Measurements from ENCODE around the gene ANKRD9.
"Not testable (repeated sequence)": the region's sequence is repeated elsewhere in the genome, so short reads cannot be mapped to it uniquely, and the experiment has no call there.

ANKRD9 gene

DNA sequence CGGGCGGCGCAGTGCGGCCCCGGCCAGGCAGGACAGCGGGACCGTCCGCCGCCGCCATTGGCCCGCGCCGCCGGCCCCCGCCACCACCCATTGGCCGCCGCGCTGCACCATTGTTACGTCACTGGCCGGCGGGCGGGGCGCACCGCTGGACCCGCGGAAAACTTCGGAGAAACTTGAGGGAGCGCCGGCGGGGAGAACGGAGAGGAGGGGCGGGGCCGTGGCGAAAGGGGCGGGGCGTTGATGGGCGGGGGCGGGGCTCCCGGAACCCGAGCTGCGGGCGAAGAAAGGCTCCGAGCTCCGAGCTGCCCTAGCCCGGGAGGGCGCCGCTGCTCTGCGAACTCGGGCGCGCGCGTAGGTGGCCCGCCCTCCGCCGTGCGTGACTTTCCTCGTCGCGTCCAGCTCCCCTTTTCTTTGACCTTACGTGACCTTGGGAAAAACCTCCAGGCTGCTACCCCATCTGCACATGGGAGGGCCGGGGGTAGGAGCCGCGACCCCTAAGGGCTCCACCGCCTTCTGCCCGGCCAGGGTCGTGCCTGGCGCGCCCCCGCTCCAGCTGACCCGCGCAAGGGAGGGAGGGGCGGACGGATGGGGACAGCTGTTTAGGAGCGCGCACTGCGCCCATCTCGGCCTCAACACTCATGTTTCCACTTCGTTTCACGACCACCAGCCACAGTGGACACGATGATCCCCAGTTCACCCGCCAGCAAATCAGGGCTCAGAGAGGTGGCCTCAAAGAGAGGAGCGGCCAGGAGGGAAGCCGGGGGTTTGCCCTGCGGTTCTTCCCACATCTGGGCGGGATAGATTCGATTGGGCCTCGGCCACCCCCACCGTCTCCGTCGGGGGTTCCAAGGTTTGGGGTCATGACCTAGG is at the start of gene ANKRD9:
Gene ANKRD9 (minus strand): TSS at position 31 of the 870 bp plus-strand sequence. CDS start 1,887 bp downstream, outside the sequence.
- H3K9me3 Mint-ChIP-seq: no peaks in the 10 kb centered on the region
- peak within 1 kb of the TSS; percentile 81 for H3K4me3 Mint-ChIP-seq
- no peak within 1 kb of the TSS for H3K27ac Mint-ChIP-seq
- H3K4me1 Mint-ChIP-seq (ENCODE audit: low read depth): peaks cover 16% of the 10 kb centered on the region
- H3K27me3 Mint-ChIP-seq: no peaks in the 10 kb centered on the region
- H3K36me3 Mint-ChIP-seq (ENCODE audit: low read depth): peaks cover 5% of the 10 kb centered on the region

- no peaks in the 10 kb centered on the region for H3K9me3 Mint-ChIP-seq
- no peak overlapping the region for H3K4me3 Mint-ChIP-seq
- H3K4me1 Mint-ChIP-seq (ENCODE audit: low read depth): no peaks in the 10 kb centered on the region
- H3K36me3 Mint-ChIP-seq (ENCODE audit: low read depth): no peaks in the 10 kb centered on the region
- no peak overlapping the region for H3K27ac Mint-ChIP-seq
- no peaks in the 10 kb centered on the region for H3K27me3 Mint-ChIP-seq
These were observed 49.0 kb upstream of the ANKRD9 start for GRCh38 chr14:102558556-102558955.

DNA sequence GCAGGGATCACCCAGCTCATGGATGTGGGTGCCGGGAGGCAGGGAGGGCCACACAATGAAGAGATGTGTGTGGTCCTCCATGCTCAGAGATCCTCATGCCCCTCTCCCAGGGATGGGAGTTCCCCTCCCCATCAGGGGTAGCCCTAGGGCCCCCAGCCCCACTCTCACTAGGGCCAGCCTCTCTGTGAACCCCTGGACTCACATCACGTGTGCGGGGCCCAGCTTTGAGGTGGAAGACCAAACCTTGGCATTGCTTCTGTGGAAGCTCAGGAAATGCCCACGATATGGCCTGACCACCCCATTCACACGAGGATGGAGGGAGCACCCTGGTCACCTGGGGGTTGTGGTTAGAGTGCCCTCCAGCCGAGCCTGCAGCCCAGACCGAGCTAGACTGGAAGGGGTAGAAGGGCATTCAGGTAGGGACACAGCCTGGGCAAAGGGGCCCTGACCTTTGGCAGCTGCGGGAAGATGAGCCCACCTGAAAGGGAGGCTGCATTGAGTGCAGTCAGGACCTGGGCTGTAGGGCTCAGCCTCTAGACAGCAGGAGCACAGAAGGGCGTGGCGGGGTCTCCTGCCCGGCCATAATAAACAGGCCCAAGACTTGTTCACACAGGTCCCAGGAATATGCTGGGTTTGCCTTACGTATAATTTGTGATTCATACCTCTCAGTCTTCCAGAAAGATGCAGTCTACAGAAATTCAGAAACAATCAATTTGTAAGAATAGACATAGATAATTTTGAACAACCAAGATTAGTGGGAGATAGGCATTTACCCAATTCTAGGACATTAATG is 48.1 kb upstream of the ANKRD9 start:
- no peaks in the 10 kb centered on the region for H3K9me3 Mint-ChIP-seq
- H3K36me3 Mint-ChIP-seq (ENCODE audit: low read depth): no peaks in the 10 kb centered on the region
- no peak overlapping the region for H3K27ac Mint-ChIP-seq

GRCh38 chr14:102556098-102556677 is 46.6 kb upstream of the ANKRD9 start:
- Mint-ChIP-seq H3K9me3 (no peaks in the 10 kb centered on the region), H3K27me3 (no peaks in the 10 kb centered on the region), H3K4me3 (no peak overlapping the region), H3K4me1 (ENCODE audit: low read depth) (no peaks in the 10 kb centered on the region), H3K36me3 (ENCODE audit: low read depth) (no peaks in the 10 kb centered on the region), H3K27ac (no peak overlapping the region)

More for the DNA sequence above, 48.1 kb upstream of the ANKRD9 start:
- Mint-ChIP-seq H3K4me3 (no peak overlapping the region), H3K27me3 (no peaks in the 10 kb centered on the region), H3K4me1 (ENCODE audit: low read depth) (no peaks in the 10 kb centered on the region)

DNA sequence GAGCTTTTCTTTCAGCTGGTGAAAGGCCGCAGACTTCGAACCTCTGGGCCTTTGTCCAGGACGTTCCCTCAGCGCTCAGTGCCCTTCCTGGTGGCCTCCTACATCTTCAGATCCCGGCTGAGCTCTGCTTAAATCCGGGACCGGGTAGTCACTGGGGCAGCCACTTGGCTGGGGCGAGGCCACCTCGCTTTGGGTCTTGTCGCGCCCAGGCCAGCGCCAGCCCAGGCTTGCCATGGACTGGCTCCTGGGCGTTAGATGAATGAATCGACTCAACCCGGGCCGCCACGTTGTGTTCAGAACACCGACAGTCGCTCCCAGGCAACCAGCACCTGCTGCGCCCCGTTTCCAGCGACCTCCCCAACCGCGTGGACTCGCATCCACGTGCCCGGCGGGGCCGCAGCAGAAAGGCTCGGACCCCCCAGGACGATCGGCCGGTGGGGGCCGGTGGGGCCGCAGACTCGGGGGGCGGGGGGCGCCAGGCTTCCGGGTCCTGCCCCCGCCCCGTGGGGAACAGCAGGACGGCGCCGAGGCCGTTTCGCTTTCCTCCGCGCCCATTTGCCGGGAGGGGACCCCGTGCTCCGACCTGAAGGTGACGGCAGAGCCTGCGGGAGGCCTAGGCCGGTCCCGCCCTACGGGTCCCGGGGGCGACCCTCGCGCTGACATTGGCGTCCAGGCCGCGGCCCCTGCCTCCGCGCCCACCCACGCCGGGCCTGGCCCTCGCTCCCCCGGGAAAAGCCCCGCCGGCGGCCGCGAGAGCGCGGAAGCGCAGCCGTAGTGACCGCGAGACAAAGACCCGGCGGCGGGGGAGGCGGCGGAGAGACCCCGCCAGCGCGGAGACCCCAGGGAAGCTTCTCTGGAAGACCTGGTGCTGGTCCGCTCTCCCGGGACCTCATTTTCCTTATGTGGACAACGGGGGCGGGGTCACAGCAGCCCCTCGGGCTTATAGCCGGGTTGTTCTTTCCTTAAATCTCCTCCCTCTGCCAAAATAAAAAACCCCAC is 45.5 kb upstream of the ANKRD9 start:
- H3K27ac Mint-ChIP-seq: peak overlapping the region; percentile 67
- H3K27me3 Mint-ChIP-seq: peaks cover 2% of the 10 kb centered on the region
- no peaks in the 10 kb centered on the region for H3K36me3 Mint-ChIP-seq (ENCODE audit: low read depth)
- H3K4me1 Mint-ChIP-seq (ENCODE audit: low read depth): no peaks in the 10 kb centered on the region
- no peaks in the 10 kb centered on the region for H3K9me3 Mint-ChIP-seq
- peak overlapping the region; percentile 54 for H3K4me3 Mint-ChIP-seq

DNA sequence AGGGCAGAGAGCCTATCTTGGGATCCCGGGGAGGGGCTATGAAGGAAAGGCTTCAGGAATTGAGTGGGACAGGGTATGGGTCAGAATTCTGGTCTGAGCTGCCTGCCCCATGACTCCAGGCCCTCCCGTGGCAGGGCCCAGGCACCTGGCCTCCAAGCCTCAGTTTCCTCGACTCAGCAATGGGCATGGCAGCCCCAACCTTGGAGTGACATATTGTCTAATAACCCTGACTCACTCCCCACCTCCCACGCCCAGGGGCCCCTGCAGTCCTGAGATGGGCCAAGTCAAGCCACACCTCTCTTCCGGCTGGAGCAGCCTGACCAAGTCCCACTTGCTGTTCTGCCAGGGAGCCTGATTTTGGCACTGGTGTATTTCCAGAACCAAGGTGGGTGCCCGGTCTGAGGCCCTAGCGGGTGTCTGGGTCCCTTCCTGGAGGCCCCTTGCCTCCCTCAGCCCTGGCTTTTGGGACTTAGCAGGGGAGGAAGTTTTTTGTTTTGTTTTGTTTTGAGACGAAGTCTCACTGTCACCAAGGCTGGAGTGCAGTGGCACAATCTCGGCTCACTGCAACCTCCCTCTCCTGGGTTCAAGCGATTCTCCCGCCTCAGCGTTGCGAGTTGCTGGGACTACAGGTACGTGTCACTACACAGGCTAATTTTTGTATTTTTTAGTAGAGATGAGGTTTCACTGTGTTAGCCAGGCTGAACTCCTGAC is 42.6 kb upstream of the ANKRD9 start:
- no peaks in the 10 kb centered on the region for H3K9me3 Mint-ChIP-seq
- no peak overlapping the region for H3K4me3 Mint-ChIP-seq
- no peak overlapping the region for H3K27ac Mint-ChIP-seq
- no peaks in the 10 kb centered on the region for H3K4me1 Mint-ChIP-seq (ENCODE audit: low read depth)
- no peaks in the 10 kb centered on the region for H3K36me3 Mint-ChIP-seq (ENCODE audit: low read depth)
- H3K27me3 Mint-ChIP-seq: peaks cover 20% of the 10 kb centered on the region

DNA sequence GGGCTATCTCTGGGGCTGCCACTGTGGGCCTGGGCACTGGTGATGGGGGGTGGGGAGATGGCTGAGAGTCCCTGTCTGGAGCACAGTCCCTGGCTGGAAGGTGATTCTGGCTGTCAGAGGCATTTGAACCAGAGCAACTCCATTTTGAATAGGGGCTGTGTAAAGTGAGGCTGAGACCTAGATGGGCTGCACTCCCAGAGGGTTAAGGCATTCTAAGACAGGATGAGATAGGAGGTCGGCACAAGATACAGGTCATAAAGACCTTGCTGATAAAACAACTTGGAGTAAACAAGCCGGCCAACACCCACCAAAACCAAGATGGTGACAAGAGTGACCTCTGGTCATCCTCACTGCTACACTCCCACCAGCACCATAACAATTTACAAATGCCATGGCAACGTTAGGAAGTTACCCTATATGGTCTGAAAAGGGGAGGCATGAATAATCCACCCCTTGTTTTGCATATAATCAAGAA is 41.4 kb upstream of the ANKRD9 start:
- not testable (repeated sequence) for H3K4me3 Mint-ChIP-seq; H3K4me1 Mint-ChIP-seq (ENCODE audit: low read depth); H3K9me3 Mint-ChIP-seq; H3K27ac Mint-ChIP-seq; H3K36me3 Mint-ChIP-seq (ENCODE audit: low read depth)
- peaks cover 26% of the 10 kb centered on the region for H3K27me3 Mint-ChIP-seq

GRCh38 chr14:102548616-102549240 is 39.2 kb upstream of the ANKRD9 start:
- Mint-ChIP-seq H3K36me3 (ENCODE audit: low read depth) (no peaks in the 10 kb centered on the region), H3K27ac (no peak overlapping the region), H3K4me1 (ENCODE audit: low read depth) (no peaks in the 10 kb centered on the region), H3K9me3 (no peaks in the 10 kb centered on the region), H3K4me3 (no peak overlapping the region), H3K27me3 (peaks cover 42% of the 10 kb centered on the region)

- Mint-ChIP-seq H3K9me3 (no peaks in the 10 kb centered on the region), H3K27me3 (peaks cover 46% of the 10 kb centered on the region), H3K4me1 (ENCODE audit: low read depth) (no peaks in the 10 kb centered on the region), H3K4me3 (peak overlapping the region; percentile 30), H3K27ac (no peak overlapping the region), H3K36me3 (ENCODE audit: low read depth) (no peaks in the 10 kb centered on the region)
These were observed 36.1 kb upstream of the ANKRD9 start for GRCh38 chr14:102545461-102546265.

DNA sequence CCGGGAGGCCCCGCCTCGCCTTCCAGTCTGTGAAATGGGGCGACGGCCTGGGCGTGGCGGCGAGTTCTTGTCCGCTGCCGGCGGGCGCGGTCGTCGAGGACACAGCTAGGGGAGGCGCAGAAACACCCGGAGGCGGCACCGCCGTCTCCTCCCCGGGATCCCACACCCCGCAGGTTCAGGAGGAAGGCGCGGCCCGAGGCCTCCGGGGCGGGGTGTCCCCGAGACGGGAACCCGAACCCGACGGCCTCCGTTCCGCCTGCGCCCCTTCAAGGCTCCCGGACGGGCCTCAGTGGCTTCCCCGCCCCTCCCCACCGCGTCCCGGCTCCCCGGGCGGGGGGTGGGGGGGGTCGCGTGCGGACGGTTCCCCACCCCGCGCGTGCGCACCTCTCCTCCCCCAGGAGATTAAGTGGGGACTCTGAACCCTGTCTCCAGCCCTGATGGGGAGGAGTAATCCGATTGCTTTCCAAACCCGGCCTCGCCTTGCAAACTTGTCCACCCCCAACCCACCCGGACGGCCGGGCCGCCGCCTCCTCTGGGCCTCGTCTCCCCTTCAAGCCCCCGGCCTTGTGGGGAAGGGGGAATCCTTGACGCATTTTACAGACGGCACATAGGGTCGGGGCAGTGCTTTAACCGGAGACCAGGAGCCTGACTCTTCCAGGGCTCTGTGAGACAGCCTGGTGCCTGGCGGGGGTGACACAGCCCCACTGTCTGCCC is 35.3 kb upstream of the ANKRD9 start:
- Mint-ChIP-seq H3K27ac (no peak overlapping the region), H3K4me3 (peak overlapping the region; percentile 30), H3K36me3 (ENCODE audit: low read depth) (no peaks in the 10 kb centered on the region), H3K9me3 (no peaks in the 10 kb centered on the region), H3K27me3 (peaks cover 42% of the 10 kb centered on the region), H3K4me1 (ENCODE audit: low read depth) (no peaks in the 10 kb centered on the region)

DNA sequence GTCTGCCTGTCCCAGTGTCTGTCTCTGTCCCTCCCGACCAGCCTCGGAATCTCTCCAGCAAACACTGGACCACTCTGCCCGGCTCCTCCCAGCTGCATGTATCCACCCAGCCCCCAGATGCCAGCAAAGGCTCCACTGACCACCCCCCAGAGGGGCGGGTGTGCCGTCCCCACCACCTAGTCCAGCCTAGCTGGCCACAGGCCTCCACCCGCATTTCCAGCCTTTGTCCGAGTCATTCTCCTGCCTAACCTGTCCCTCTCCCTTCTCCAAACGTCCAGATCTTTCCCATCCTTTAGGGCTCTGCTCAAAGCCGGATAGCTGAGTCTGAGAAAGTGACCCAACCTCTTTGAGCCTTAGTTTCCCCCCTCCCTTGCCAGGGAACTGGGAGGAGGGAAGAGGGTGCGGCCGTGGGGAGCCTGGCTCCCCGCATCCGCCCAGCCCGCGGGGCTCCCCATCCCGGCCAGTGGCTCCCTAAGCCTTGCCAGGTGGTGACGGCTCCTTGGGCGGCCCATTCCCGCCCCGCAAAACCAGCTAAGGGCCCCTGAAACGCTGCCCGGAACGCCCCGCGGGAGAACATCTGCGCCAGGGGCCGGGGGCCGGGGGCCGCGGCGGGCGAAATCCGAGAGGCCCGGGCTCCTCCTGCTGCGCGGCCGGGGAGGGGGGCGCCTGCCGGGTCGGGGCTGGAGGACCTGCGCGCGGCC is 34.6 kb upstream of the ANKRD9 start:
- Mint-ChIP-seq H3K9me3 (no peaks in the 10 kb centered on the region), H3K27me3 (peaks cover 42% of the 10 kb centered on the region), H3K4me1 (ENCODE audit: low read depth) (no peaks in the 10 kb centered on the region), H3K4me3 (no peak overlapping the region), H3K27ac (no peak overlapping the region), H3K36me3 (ENCODE audit: low read depth) (no peaks in the 10 kb centered on the region)

- no peak overlapping the region for H3K4me3 Mint-ChIP-seq
- peaks cover 22% of the 10 kb centered on the region for H3K27me3 Mint-ChIP-seq
These were observed 32.2 kb upstream of the ANKRD9 start for GRCh38 chr14:102541771-102542170.

More at GRCh38 chr14:102541771-102542170, 32.2 kb upstream of the ANKRD9 start:
- no peak overlapping the region for H3K27ac Mint-ChIP-seq
- no peaks in the 10 kb centered on the region for H3K4me1 Mint-ChIP-seq (ENCODE audit: low read depth)
- no peaks in the 10 kb centered on the region for H3K9me3 Mint-ChIP-seq
- H3K36me3 Mint-ChIP-seq (ENCODE audit: low read depth): no peaks in the 10 kb centered on the region

All from stimulated activated naive CD8-positive, alpha-beta T cell treated with anti-CD3 and anti-CD28 coated beads, Interleukin-15, Interleukin-2, amounts not matched to agents 100 ng/mL and 50 ng/mL, for 24 hours (primary cell).